ENCODE measurements around the gene LRRC18. TPM values are rescaled to one million over a fixed set of nuclear protein-coding genes. Genes with fewer than 3 reads are reported as not detected.

LRRC18 gene
- polyA plus RNA-seq, 1 of the 3 experiments (the other 2 are of a cell fraction), result not detected

Small RNA genes lying within 50 kb of the gene (small RNA-seq; reads per million reads assigned to genes)
- 0 reads per million in 7 experiments for gene MIR4294

Other genes starting within 250 kb of the LRRC18 start
- 0.39 TPM in 2 replicates for gene VSTM4, start 175.7 kb upstream of the LRRC18 start, polyA plus RNA-seq (2012; rRNA removed)
- gene FAM170B, start 194.2 kb upstream of the LRRC18 start, polyA plus RNA-seq (2012; rRNA removed), result not detected in 2 replicates
- not detected in 2 replicates for gene TMEM273, start 248.6 kb upstream of the LRRC18 start, polyA plus RNA-seq (2012; rRNA removed)

Data from SK-N-SH (cell line).